DND-41 (cell line): Measurements from ENCODE around the gene MMP17.

Experiments used
- ATAC-seq: fragments of 200-7000 bp; cut with Tn5 transposase; 3 replicates; pipeline ENCODE4 v1.9.1; 2021; ENCODE audit warnings: low read depth; ENCODE audit not compliant: insufficient read depth
- DNase-seq: peaks from one replicate; pipeline ENCODE4 v3.0.0-alpha.2; 2020
- H2AFZ ChIP-seq: 2 replicates; pipeline ENCODE4 v1.6.0; 2012; ENCODE audit warnings: low read depth, low read length
- H3K27ac ChIP-seq: 2 replicates; pipeline ENCODE4 v1.5.1; 2012; ENCODE audit warnings: low read length, inconsistent platforms
- H3K27me3 ChIP-seq: fragments of 200-600 bp; sonication (generic); 2 replicates; pipeline ENCODE4 v1.6.0; 2012; ENCODE audit warnings: low read length, mild to moderate bottlenecking, inconsistent platforms; ENCODE audit not compliant: insufficient read depth, poor library complexity
- H3K36me3 ChIP-seq: 2 replicates; pipeline ENCODE4 v1.5.1; 2012; ENCODE audit warnings: low read length, inconsistent platforms; ENCODE audit not compliant: insufficient read depth
- H3K4me1 ChIP-seq: 2 replicates; pipeline ENCODE4 v1.5.1; 2012; ENCODE audit warnings: mild to moderate bottlenecking, low read length; ENCODE audit not compliant: insufficient read depth
- H3K4me2 ChIP-seq: 2 replicates; pipeline ENCODE4 v1.6.0; 2012; ENCODE audit warnings: mild to moderate bottlenecking, moderate library complexity, low read length, inconsistent platforms; ENCODE audit not compliant: insufficient read depth
- H3K4me3 ChIP-seq, 2 experiments: fragments of 200-600 bp in 1 of 2; shearing (Covaris generic) in 1 of 2; 2 replicates each; pipeline ENCODE4 v1.5.1; 2012 to 2016; ENCODE audit warnings: inconsistent platforms in 2 of 2, low read length in 2 of 2, mild to moderate bottlenecking in 2 of 2, low read depth in 1 of 2, moderate library complexity in 1 of 2
- H3K79me2 ChIP-seq: 2 replicates; pipeline ENCODE4 v1.6.0; 2012; ENCODE audit warnings: low read length, inconsistent platforms; ENCODE audit not compliant: insufficient read depth
- H3K9ac ChIP-seq: 2 replicates; pipeline ENCODE4 v1.6.0; 2012; ENCODE audit warnings: low read depth, mild to moderate bottlenecking, inconsistent platforms, low read length, moderate library complexity
- H3K9me3 ChIP-seq: 2 replicates; pipeline ENCODE4 v1.5.1; 2012; ENCODE audit warnings: low read length, moderate library complexity, mild to moderate bottlenecking, inconsistent platforms; ENCODE audit not compliant: insufficient read depth, severe bottlenecking
- H4K20me1 ChIP-seq: 2 replicates; pipeline ENCODE4 v1.6.0; 2012; ENCODE audit warnings: low read length; ENCODE audit not compliant: insufficient read depth
- CTCF ChIP-seq: IDR thresholded peaks from 2 replicates; pipeline ENCODE4 v1.5.1; 2012; ENCODE audit warnings: borderline replicate concordance, low read length, moderate library complexity, mild to moderate bottlenecking; ENCODE audit not compliant: poor library complexity, severe bottlenecking; ENCODE audit errors: extremely low read depth
- EZH2 ChIP-seq: IDR thresholded peaks from 3 replicates; pipeline ENCODE4 v1.6.1; 2012; ENCODE audit warnings: borderline replicate concordance, low read depth, mild to moderate bottlenecking, moderate library complexity, low read length, inconsistent platforms; ENCODE audit not compliant: severe bottlenecking

MMP17 gene

GRCh38 chr12:131862600-131862993 is 34.4 kb downstream of the MMP17 start:
- no peak overlapping the region for H3K27ac ChIP-seq
- H3K4me2 ChIP-seq = no peak overlapping the region
- ATAC-seq (no peak), DNase-seq (no peak)
- H3K36me3 ChIP-seq = no peaks in the 10 kb centered on the region
- TF ChIP-seq CTCF = no peak
- TF ChIP-seq EZH2 = no peak
- no peak overlapping the region for H3K4me3 ChIP-seq
- no peak overlapping the region for H3K9ac ChIP-seq
- no peaks in the 10 kb centered on the region; the same call in 1 of the 2 replicates for H4K20me1 ChIP-seq
- H3K27me3 ChIP-seq = no peaks in the 10 kb centered on the region
- H3K9me3 ChIP-seq = no peaks in the 10 kb centered on the region
- H3K79me2 ChIP-seq = no peaks in the 10 kb centered on the region
- no peak overlapping the region for H2AFZ ChIP-seq
- no peaks in the 10 kb centered on the region for H3K4me1 ChIP-seq

- Histone ChIP-seq H3K4me1 (no peaks in the 10 kb centered on the region), H4K20me1 (no peaks in the 10 kb centered on the region; the same call in 1 of the 2 replicates), H2AFZ (no peak overlapping the region), H3K4me3 (no peak overlapping the region), H3K79me2 (no peaks in the 10 kb centered on the region), H3K27me3 (no peaks in the 10 kb centered on the region), H3K36me3 (no peaks in the 10 kb centered on the region), H3K9ac (no peak overlapping the region), H3K27ac (no peak overlapping the region), H3K4me2 (no peak overlapping the region), H3K9me3 (no peaks in the 10 kb centered on the region)
- DNase-seq = no peak
- TF ChIP-seq CTCF = no peak
- no peak for TF ChIP-seq EZH2
- ATAC-seq = no peak
Measured at GRCh38 chr12:131862994-131863710, 35.0 kb downstream of the MMP17 start.

- Histone ChIP-seq H3K9ac (no peak overlapping the region), H3K27ac (no peak overlapping the region), H4K20me1 (no peaks in the 10 kb centered on the region; the same call in 1 of the 2 replicates), H2AFZ (no peak overlapping the region), H3K4me3 (no peak overlapping the region), H3K36me3 (no peaks in the 10 kb centered on the region), H3K4me1 (no peaks in the 10 kb centered on the region), H3K79me2 (no peaks in the 10 kb centered on the region), H3K27me3 (no peaks in the 10 kb centered on the region), H3K4me2 (no peak overlapping the region), H3K9me3 (no peaks in the 10 kb centered on the region)
- DNase-seq (no peak), ATAC-seq (no peak)
- TF ChIP-seq CTCF = no peak
- no peak for TF ChIP-seq EZH2
Measured at GRCh38 chr12:131863711-131864396, 35.7 kb downstream of the MMP17 start.

GRCh38 chr12:131864469-131864868 is 36.3 kb downstream of the MMP17 start:
- Histone ChIP-seq H3K4me1 (no peaks in the 10 kb centered on the region), H3K9ac (no peak overlapping the region), H4K20me1 (no peaks in the 10 kb centered on the region; the same call in 1 of the 2 replicates), H3K79me2 (no peaks in the 10 kb centered on the region), H3K27ac (no peak overlapping the region), H2AFZ (no peak overlapping the region), H3K9me3 (no peaks in the 10 kb centered on the region), H3K36me3 (no peaks in the 10 kb centered on the region), H3K4me3 (no peak overlapping the region), H3K27me3 (no peaks in the 10 kb centered on the region), H3K4me2 (no peak overlapping the region)
- ATAC-seq (no peak), DNase-seq (no peak)
- TF ChIP-seq EZH2 (no peak), CTCF (no peak)
